ENCODE measurements around the gene OR52J3.

Gene OR52J3

DNA sequence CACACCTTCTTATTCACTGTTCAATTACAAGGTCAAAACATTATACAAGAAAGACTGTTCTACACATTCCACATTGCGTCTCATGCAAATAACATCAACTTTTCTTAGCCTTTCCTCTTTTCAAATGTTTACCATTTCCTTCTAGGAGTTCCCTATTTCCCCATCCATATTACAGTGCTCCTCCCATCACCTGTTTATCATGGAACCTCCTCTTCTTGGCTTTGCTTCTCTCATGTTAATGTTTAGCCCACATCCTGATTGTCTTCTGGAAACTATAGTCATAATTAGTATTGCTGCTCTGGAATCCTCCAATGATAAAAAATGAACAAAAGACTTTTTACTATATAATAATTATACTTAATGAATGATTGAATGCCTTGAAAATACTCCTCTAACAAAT, 44.3 kb downstream of the OR52J3 start:
- in situ Hi-C loops (cut with MboI; ENCODE audit: low pct_unique_long_range_greater_than_20kb, low sequenced_read_pairs, unreplicated experiment), result no loop called here
- TF ChIP-seq, protein P1, sequence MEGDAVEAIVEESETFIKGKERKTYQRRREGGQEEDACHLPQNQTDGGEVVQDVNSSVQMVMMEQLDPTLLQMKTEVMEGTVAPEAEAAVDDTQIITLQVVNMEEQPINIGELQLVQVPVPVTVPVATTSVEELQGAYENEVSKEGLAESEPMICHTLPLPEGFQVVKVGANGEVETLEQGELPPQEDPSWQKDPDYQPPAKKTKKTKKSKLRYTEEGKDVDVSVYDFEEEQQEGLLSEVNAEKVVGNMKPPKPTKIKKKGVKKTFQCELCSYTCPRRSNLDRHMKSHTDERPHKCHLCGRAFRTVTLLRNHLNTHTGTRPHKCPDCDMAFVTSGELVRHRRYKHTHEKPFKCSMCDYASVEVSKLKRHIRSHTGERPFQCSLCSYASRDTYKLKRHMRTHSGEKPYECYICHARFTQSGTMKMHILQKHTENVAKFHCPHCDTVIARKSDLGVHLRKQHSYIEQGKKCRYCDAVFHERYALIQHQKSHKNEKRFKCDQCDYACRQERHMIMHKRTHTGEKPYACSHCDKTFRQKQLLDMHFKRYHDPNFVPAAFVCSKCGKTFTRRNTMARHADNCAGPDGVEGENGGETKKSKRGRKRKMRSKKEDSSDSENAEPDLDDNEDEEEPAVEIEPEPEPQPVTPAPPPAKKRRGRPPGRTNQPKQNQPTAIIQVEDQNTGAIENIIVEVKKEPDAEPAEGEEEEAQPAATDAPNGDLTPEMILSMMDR (IDR thresholded peaks at IDR 0.05; ENCODE audit: extremely low read depth, insufficient read depth, missing control alignments), result no peak
- no peak for DNase-seq (ENCODE audit: low spot score)

DNA sequence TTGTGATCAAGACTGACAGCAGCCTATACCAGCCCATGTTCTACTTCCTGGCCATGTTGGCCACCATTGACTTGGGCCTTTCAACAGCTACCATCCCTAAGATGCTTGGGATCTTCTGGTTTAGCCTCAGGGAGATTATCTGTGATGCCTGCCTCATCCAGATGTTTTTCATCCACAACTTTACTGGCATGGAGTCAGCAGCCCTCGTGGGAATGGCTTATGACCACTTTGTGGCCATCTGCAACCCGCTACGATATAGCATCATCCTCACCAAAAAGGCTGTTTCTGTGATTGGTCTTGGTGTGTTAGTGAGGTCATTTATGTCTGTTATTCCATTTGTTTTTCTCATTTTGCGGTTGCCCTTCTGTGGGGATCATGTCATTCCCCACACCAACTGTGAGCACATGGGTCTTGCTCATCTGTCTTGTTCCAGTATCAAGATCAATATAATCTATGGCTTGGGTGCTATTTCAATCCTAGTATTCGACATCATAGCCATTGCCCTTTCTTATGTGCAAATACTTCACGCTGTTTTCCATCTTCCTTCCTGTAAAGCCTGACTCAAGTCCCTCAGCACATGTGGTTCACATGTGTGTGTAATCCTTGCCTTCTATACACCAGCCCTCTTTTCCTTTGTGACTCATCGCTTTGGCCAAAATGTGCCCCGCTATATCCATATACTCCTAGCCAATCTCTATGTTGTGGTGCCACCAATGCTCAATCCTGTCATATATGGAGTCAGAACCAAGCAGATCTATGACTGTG, 46.7 kb downstream of the OR52J3 start:
- in situ Hi-C loops (cut with MboI; ENCODE audit: low pct_unique_long_range_greater_than_20kb, low sequenced_read_pairs, unreplicated experiment), result no loop called here
- TF ChIP-seq, protein P1 (IDR thresholded peaks at IDR 0.05; ENCODE audit: extremely low read depth, insufficient read depth, missing control alignments), result no peak
- DNase-seq (ENCODE audit: low spot score), result no peak

DNA sequence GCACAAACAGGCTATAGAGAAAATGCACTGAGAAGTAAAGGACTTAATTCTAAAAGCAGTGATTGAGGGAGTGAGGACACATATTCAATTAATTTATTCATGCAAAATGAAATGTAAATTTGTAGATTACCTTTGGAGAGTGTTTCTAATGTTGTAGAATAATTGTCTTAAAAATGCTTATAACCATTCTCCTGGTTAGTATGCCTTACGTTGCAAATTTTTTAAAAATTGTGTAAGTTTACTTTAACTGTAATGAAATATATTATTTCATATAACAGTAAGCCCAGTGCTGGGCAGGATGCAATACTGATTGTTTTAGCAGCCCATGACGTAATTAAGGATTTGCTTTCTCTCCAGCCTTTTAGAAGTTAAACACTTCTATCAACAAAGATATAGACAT, 49.7 kb downstream of the OR52J3 start:
- TF ChIP-seq, protein P1 (IDR thresholded peaks at IDR 0.05; ENCODE audit: extremely low read depth, insufficient read depth, missing control alignments), result no peak
- no peak for DNase-seq (ENCODE audit: low spot score)
- in situ Hi-C loops (cut with MboI; ENCODE audit: low pct_unique_long_range_greater_than_20kb, low sequenced_read_pairs, unreplicated experiment), result no loop called here

Measured in GM13977 (cell line).